ES-I3 (cell line): Measurements from ENCODE around the gene ADNP2.

ENCODE experiments used
- H3K36me3 ChIP-seq: 2 replicates; pipeline ENCODE4 v1.6.1; 2013; ENCODE audit warnings: mild to moderate bottlenecking, low read length, control low read depth, moderate library complexity; ENCODE audit not compliant: insufficient read depth
- H3K4me1 ChIP-seq: 2 replicates; pipeline ENCODE4 v1.6.1; 2013; ENCODE audit warnings: mild to moderate bottlenecking, control low read depth, low read length; ENCODE audit not compliant: insufficient read depth
- H3K9ac ChIP-seq: 2 replicates; pipeline ENCODE4 v1.6.1; 2013; ENCODE audit warnings: low read depth, mild to moderate bottlenecking, low read length, moderate library complexity
- H3K9me3 ChIP-seq: 2 replicates; pipeline ENCODE4 v1.6.1; 2013; ENCODE audit warnings: mild to moderate bottlenecking, low read length, moderate library complexity; ENCODE audit not compliant: control insufficient read depth, insufficient read depth

ADNP2 gene, protein sequence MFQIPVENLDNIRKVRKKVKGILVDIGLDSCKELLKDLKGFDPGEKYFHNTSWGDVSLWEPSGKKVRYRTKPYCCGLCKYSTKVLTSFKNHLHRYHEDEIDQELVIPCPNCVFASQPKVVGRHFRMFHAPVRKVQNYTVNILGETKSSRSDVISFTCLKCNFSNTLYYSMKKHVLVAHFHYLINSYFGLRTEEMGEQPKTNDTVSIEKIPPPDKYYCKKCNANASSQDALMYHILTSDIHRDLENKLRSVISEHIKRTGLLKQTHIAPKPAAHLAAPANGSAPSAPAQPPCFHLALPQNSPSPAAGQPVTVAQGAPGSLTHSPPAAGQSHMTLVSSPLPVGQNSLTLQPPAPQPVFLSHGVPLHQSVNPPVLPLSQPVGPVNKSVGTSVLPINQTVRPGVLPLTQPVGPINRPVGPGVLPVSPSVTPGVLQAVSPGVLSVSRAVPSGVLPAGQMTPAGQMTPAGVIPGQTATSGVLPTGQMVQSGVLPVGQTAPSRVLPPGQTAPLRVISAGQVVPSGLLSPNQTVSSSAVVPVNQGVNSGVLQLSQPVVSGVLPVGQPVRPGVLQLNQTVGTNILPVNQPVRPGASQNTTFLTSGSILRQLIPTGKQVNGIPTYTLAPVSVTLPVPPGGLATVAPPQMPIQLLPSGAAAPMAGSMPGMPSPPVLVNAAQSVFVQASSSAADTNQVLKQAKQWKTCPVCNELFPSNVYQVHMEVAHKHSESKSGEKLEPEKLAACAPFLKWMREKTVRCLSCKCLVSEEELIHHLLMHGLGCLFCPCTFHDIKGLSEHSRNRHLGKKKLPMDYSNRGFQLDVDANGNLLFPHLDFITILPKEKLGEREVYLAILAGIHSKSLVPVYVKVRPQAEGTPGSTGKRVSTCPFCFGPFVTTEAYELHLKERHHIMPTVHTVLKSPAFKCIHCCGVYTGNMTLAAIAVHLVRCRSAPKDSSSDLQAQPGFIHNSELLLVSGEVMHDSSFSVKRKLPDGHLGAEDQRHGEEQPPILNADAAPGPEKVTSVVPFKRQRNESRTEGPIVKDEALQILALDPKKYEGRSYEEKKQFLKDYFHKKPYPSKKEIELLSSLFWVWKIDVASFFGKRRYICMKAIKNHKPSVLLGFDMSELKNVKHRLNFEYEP

DNA sequence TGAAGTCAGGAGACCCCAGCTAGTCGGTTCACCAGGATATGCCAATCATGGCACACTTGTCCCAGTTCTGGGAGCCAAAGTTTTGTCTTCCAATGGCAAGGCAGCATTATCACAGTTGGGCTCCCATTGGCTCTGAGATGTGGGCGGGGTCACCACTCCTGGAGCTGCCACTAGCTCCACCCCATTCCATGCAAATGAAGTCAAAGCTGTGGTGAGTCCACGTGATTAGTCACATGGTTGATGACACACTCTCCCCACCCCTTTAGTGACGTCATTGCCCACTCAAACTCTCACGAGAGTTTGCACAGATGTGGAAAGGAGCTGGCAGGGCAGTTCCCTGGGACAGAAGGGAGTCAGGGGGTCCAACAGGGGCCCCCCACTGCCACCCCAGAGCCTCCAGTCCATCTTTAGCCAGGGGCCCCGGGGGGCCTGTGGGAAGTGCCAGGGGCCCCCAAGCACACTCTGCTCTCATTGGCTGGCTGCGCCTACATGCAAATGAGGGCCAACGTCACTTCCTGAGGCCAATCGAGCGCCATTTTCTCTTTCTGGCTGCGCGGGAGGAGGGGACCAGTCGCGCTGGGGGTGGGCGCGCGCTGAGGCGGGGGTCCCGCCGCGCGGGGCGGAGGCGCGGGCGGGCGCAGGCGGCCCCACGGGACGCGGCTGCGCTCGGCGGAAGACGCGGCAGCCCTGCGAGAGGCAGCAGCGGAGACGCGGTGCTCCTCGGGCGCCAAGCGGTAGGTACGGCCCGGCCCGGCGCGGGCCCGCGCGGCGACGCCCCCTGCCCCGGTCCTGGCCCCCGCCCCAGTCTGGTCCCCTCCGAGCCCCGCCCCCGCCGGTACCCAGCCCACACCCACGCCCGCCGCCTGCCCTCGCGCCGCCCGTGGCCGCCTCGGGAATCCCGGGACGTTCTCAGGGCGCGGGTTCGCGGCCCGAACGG lies at the start of gene ADNP2:
TSS of gene ADNP2 (plus strand) at position 524 of the 937 bp plus-strand sequence. CDS start 8,281 bp downstream, outside the sequence.
- Histone ChIP-seq H3K9me3 (no peaks in the 10 kb centered on the region), H3K36me3 (peaks cover 4% of the 10 kb centered on the region; the same call in 1 of the 2 replicates), H3K4me1 (peaks cover 24% of the 10 kb centered on the region), H3K9ac (peak within 1 kb of the TSS; percentile 79)

DNA sequence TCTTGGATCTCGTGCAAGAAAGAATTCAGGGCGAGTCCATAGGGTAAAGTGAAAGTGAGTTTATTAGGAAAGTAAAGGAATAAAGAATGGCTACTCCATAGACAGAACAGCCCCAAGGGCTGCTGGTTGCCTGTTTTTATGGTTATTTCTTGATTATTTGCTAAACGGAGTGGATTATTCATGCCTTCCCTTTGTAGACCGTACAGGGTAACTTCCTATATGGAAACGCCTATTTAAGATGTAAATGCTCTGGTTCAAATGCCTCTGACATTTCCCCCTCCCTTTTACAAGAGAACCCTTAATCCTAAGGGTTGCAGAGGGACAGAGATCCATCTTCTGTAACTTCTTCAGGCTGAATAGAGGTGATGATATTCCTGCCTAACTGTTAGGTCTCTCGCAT lies 49.1 kb upstream of the ADNP2 start:
- Histone ChIP-seq H3K9me3 (peaks cover 17% of the 10 kb centered on the region), H3K36me3 (no peaks in the 10 kb centered on the region), H3K4me1 (no peaks in the 10 kb centered on the region), H3K9ac (no peak overlapping the region)

- peaks cover 3% of the 10 kb centered on the region; the same call in 1 of the 2 replicates for H3K9me3 ChIP-seq
- H3K36me3 ChIP-seq: no peaks in the 10 kb centered on the region
- H3K9ac ChIP-seq: no peak overlapping the region
- H3K4me1 ChIP-seq: no peaks in the 10 kb centered on the region
Observed at GRCh38 chr18:80065705-80066104, 43.4 kb upstream of the ADNP2 start.

DNA sequence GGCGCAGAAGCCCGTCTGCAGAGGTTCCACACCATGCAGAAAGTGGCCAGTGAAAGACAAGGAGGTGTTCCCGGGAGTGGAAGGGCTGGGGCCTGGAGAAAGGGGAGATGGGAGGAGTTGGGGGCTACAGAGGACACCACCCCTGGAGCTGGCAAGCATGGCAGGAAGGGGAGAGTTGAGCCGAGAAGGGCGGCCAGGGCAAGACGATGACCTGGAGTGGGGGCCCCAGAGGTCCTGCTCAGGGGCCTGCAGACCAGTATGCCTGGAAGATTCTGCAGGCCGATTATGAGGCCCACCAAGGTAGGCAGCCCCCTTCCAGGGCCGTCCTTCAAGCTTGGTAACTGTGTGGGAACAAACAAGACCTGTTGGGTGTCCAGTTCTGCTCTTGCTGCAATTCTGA lies 41.7 kb upstream of the ADNP2 start:
- Histone ChIP-seq H3K4me1 (no peaks in the 10 kb centered on the region), H3K9me3 (peaks cover 3% of the 10 kb centered on the region; the same call in 1 of the 2 replicates), H3K9ac (no peak overlapping the region), H3K36me3 (no peaks in the 10 kb centered on the region)

GRCh38 chr18:80067897-80068296 lies 41.2 kb upstream of the ADNP2 start:
- H3K4me1 ChIP-seq: no peaks in the 10 kb centered on the region
- H3K9ac ChIP-seq: no peak overlapping the region
- H3K9me3 ChIP-seq: no peaks in the 10 kb centered on the region
- H3K36me3 ChIP-seq: no peaks in the 10 kb centered on the region

GRCh38 chr18:80068571-80069272 lies 40.3 kb upstream of the ADNP2 start:
- Histone ChIP-seq H3K9me3 (no peaks in the 10 kb centered on the region), H3K36me3 (no peaks in the 10 kb centered on the region), H3K4me1 (no peaks in the 10 kb centered on the region), H3K9ac (no peak overlapping the region)

- Histone ChIP-seq H3K9ac (no peak overlapping the region), H3K9me3 (no peaks in the 10 kb centered on the region), H3K36me3 (no peaks in the 10 kb centered on the region), H3K4me1 (no peaks in the 10 kb centered on the region)
Observed at GRCh38 chr18:80070825-80071224, 38.2 kb upstream of the ADNP2 start.

GRCh38 chr18:80074183-80074582 lies 34.9 kb upstream of the ADNP2 start:
- Histone ChIP-seq H3K9ac (no peak overlapping the region), H3K36me3 (no peaks in the 10 kb centered on the region), H3K9me3 (no peaks in the 10 kb centered on the region), H3K4me1 (no peaks in the 10 kb centered on the region)

GRCh38 chr18:80074697-80075096 lies 34.4 kb upstream of the ADNP2 start:
- Histone ChIP-seq H3K4me1 (no peaks in the 10 kb centered on the region), H3K9me3 (no peaks in the 10 kb centered on the region), H3K9ac (no peak overlapping the region), H3K36me3 (no peaks in the 10 kb centered on the region)

DNA sequence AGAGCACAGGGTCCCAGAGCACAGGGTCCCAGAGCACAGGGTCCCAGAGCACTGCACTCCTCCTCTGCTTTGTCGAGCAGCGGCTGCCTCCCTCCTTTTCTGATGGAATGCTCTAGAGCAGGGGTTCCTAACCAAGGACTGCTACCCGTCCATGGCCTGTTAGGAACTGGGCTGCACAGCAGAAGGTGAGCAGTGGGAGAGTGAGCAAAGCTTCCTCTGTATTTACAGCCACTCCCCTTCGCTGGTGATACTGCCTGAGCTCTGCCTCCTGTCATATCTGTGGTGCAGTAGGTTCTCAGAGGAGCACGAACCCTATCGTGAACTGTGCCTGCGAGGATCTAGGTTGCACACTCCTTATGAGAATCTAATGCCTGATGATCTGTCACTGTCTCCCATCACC lies 33.1 kb upstream of the ADNP2 start:
- H3K36me3 ChIP-seq: no peaks in the 10 kb centered on the region
- H3K4me1 ChIP-seq: no peaks in the 10 kb centered on the region
- H3K9ac ChIP-seq: no peak overlapping the region
- no peaks in the 10 kb centered on the region for H3K9me3 ChIP-seq

- Histone ChIP-seq H3K36me3 (no peaks in the 10 kb centered on the region), H3K9ac (no peak overlapping the region)
Observed at GRCh38 chr18:80076379-80076778, 32.7 kb upstream of the ADNP2 start.

GRCh38 chr18:80077873-80078272 lies 31.2 kb upstream of the ADNP2 start:
- Histone ChIP-seq H3K36me3 (no peaks in the 10 kb centered on the region), H3K4me1 (no peaks in the 10 kb centered on the region), H3K9ac (no peak overlapping the region), H3K9me3 (no peaks in the 10 kb centered on the region)

More at GRCh38 chr18:80076379-80076778, 32.7 kb upstream of the ADNP2 start:
- Histone ChIP-seq H3K9me3 (no peaks in the 10 kb centered on the region), H3K4me1 (no peaks in the 10 kb centered on the region)

GRCh38 chr18:80086281-80086680 lies 22.8 kb upstream of the ADNP2 start:
- Histone ChIP-seq H3K9ac (no peak overlapping the region), H3K36me3 (no peaks in the 10 kb centered on the region), H3K9me3 (peaks cover 12% of the 10 kb centered on the region), H3K4me1 (no peaks in the 10 kb centered on the region)
